Amniotic epithelial cell (primary cell): ENCODE results near the gene TOR4A.

Experiments
- DNase-seq: peaks from one replicate; pipeline ENCODE4 v3.0.0-alpha.2; 2010; ENCODE audit warnings: low read depth

Gene TOR4A

DNA sequence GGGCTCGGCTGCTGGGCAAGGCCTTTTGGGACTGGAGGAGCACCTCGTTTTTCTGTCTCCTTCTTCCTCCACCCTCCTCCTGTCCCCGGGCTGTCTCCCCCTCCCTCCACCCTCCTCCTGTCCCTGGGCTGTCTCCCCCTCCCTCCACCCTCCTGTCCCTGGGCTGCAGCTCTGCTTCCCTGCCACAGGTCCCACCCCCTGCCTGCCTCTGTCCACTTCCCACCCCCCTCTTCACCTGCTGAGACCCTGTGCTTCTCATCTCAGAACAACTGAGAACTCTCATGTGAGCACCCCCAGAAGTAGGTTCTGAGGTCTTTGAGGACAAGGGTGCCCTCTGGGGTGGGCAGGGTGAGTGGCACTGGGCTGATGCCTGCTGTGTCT is 5.8 kb upstream of the TOR4A start:
- DNase-seq: no peak

DNA sequence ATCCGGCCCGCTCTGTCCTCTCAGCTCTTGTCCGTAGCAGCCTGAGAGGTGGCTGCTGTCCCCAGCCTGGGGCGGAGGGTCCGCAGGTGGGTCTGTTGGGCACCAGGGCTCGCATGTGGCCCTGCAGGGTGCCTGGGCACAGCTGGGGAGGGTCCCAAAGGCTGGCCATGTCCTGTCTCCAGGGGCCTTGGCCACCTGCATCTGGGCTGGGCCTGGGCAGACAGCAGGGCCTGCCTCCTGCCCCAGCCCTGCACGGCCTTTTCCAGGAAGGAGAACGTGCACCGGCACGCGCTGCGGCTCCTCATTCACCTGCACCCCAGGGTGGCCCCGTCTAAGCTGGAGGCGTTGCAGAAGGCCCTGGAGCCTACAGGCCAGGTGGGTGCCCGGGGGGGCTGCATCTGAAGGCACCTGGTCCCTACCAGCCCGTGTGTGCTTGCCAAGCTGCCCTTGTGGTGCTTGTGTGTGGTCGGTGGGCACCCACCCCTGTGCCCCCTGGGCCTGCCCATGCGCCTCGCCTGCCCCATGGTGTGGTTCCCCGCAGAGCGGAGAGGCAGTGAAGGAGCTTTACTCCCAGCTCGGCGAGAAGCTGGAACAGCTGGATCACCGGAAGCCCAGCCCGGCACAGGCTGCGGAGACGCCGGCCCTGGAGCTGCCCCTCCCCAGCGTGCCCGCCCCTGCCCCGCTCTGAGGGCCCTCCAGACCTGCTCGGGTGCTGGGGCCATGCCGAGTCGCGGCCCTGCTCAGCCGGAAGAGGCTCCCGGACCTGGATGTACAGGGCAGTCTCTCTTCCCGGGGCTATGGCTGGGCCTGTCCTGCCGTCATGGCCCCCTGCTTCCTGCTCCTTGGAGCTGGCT is 5.1 kb upstream of the TOR4A start:
- no peak for DNase-seq

DNA sequence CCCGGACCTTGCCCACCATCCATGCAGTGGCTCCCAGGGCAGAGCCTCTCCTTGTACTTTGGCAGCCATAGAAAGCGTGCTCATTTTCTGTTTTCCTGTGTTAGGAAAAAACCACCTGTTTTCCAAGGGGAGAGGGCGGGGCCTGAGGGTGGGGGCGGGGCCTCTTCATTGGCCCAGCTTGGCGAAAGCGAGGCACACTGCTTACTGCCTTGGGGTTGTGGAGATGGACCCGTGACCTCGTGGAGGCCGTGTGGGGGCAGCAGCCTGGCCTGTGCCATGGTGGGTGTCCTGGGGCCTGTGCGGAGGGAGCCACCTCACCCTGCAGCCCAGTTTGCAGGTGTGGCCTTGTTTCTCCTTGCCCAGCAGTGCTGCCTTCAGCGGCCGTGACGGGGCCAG is 4.4 kb upstream of the TOR4A start:
- DNase-seq: no peak

DNA sequence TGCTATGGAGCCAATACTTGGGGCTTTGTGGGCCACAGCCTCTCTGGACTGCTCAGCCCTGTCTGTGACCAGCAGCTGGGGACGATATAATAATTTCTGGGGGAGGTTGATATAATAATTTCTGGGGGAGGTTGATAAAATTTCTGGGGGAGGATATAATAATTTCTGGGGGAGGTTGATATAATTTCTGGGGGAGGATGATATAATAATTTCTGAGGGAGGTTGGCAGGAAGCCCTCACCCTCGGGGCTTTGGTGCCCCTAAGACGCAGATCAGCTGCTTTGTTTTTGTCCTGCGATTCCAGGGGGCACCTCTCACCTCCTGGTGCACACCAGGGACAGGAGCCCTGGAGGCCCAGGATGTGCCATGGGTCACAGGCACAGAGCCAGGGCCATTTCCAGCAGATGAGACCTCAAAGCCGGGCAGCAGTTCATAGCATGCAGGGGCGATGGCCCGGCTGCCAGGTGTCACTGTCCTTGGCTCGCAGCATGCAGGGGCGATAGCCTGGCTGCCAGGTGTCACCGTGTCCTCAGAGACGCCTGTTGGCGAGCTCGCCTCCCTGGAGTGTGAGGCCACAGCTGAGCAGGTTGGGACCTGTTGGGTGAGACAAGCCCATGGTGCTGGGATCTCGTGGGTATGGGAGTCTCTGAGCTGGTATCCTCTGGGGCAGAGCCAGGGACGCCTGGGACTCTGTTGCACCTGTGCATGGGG is 3.8 kb upstream of the TOR4A start:
- no peak for DNase-seq

DNA sequence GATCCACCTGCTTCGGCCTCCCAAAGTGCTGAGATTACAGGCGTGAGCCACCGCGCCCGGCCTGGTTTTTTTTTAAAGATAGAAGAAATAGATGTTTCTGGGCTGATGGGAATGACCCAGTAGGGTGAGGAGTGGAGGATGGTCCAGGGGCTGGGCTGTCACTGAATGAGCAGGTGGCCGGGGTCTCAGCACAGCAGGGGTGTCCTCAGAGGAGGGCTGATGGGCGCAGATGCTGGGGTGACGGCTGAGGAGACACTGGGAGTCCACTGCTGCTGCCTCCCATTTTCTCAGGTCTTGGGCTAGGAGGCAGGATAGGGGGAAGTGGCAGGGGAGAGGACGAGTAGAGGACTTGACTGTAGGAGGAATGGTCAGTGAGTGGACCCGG is 2.3 kb upstream of the TOR4A start:
- DNase-seq: no peak

DNA sequence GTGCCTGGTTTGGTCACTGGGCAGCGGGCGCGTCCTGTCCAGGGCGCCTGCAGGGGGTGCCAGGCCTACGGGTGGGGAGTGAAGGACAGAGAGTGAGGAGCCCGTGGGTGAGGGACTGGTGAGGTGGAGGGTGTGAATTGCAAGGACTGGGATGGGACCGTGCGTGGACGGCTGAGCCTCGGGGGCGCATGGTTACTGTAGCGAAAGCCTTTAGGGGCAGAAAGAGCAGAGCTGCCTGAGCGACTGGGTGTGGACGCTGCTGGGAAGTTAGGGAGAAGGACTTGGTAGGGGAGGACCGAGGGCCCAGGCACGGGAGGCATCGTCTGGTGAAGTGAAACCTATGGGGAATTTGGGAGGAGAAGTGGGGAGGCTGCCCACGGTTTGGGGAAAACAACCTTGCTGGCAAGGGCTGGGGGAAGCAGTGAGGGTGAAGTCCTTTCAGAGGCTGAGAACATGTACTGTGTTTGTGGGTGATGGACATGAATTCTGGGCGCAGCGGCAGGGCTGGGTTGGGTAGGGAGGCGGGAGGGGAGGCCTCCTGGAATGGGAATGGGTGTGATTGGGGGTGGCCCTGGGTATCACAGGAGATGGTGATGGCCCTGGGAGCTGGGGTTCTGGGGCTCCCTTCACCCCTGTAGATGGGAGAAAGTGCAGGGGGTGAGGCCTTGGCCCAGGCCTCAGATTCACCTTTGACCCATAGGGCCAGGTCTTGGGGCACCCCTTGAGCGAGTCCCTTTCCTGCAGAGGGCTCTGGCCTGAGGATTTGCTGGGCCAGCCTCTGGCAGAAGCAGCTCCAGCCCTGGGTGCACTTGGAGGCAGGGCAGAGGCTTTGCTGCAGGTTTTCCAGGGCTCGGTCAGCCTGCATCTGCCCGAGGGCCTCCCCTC is 1.7 kb upstream of the TOR4A start:
- no peak for DNase-seq

DNA sequence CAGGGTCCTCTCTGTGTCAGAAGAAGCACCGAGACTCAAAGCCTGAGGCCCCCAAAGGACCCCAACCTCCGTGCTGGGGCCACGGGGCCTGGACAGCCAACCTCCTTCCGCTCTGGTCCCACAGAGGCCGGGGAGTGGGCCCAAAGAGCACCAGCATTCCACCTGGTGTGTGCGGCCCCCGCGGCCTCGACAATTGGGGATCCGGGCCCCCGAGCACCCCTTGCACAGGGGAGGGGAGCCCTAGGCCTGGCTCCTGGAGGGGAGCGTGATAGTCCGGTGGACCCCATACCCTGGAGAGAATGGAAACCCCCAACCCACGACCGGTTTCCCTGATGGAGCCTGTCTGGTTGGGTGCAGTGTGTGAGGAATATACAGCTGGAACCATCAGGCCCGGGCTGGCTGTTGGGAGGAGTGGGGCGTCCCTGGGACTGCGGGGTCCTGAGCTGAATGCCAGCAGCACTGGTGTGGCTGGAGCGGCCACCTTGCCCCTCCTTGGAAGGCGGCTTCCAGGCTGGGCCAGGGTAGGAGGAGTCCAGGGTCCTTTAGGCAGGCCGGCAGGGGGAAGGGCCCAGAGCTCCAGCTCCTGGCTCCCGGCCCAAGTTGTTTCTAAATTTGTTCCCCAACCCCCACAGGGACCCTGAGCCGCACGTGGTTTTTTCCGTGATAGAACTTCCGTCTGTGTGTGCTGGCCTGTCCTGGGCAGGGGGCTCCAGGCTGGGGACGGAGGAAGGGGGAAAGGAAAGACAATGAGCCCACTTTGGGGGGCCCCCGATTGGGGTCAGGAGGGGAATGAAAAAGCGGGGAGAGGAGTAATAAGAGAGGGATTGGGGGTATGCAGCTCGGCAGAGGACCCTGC is 825 bp upstream of the TOR4A start:
- DNase-seq: no peak

DNA sequence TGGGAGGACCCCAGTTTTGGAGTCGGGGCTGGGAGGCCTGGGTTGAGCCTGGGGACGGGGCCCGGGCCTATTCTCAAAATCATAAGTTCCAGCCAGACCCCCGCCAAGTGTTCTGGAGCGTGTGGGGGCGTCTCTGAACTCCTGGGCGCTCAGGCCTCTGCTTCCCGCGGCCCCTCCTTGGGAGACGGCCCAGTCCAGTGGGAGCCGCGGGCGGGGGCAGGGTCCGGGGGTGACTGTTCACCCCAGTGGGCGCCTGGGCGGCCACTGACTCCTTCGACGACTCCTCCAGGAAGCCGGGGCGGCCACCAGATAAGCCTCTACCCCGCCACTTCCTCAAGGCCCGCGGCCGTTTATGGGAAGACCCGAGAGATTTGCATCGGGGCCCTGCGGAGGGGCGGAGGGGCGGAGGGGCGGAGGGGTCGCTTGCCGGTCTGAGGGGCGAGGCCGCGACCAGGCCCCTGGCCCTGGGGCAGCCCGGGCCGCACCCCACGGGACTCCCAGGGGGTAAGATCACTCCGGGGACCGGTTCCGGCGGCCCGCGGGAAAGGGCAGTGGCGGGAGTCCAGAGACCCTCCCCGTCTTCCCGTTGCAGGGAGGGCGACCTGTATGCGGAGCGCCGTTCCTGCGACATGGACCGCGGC is 655 bp downstream of the TOR4A start:
- no peak for DNase-seq

DNA sequence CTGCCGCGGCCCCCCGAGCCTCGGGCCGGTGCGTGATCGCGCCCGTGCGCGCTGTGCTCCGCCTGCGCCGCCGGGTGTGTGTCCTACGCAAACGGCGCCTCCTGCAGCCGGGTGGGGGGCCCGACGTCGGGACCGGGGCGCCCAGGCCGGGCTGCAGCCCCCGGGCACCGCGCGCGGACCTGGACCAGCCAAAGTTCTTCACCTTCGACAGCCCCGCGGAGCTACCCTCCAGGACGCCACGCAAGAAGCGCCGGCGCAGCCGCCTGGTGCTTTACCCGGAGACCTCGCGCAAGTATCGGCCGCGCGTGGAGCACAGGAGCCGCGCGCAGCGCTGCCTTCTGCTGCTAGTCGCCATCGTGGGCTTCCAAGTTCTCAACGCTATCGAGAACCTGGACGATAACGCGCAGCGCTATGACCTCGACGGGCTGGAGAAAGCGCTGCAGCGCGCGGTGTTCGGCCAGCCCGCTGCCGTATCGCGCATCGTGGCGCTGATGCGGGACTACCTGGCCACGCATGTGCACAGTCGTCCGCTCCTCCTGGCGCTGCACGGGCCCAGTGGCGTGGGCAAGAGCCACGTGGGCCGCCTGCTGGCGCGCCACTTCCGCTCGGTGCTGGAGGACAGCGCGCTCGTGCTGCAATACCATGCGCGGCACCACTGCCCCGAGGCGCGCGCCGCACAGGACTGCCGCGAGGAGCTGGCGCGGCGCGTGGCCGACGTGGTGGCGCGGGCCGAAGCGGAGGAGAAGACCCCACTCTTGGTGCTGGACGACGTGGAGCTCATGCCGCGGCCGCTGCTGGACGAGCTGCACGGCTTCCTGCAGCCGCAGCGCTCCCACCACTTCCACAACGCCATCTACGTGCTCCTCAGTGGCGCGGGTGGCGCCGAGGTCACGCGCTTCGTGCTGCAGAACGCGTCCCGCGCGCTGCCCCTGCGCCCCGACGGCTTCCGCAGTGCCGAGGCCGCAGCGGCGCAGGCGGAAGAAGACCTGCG is 1.5 kb downstream of the TOR4A start:
- DNase-seq: no peak

DNA sequence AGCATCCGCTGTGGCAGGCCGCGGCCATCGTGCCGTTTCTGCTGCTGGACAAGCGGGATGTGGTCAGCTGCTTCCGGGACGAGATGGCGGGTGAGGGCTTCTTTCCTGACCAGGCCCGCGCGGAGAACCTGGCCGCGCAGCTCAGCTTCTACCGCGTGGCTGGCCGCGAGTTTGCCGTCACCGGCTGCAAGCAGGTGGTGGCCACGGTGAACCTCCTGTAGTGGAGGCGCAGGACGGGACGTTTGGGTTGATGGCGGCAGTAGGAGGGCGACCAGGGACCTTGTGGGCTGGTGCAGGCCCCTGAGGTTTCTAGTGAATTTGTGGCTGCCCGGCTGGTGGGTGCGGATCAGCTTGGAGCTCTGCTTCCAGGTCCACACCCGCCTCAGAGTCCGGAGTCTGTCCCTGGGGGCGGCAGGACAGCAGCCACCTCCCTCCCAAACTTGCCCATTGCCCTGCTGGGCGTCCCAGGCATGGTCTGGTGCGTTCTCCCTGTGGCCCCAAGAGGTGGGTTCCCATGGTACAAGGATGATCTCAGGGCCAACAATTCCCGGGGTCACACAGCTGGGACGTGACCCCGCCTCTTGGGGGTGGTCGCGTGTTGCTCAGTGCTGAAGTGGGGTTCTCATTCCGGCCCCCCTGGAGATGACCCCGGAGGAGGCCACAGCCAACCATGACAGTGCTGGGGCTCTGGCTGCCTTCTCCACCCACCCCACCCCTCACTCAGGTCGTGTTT is 2.4 kb downstream of the TOR4A start:
- DNase-seq: no peak

DNA sequence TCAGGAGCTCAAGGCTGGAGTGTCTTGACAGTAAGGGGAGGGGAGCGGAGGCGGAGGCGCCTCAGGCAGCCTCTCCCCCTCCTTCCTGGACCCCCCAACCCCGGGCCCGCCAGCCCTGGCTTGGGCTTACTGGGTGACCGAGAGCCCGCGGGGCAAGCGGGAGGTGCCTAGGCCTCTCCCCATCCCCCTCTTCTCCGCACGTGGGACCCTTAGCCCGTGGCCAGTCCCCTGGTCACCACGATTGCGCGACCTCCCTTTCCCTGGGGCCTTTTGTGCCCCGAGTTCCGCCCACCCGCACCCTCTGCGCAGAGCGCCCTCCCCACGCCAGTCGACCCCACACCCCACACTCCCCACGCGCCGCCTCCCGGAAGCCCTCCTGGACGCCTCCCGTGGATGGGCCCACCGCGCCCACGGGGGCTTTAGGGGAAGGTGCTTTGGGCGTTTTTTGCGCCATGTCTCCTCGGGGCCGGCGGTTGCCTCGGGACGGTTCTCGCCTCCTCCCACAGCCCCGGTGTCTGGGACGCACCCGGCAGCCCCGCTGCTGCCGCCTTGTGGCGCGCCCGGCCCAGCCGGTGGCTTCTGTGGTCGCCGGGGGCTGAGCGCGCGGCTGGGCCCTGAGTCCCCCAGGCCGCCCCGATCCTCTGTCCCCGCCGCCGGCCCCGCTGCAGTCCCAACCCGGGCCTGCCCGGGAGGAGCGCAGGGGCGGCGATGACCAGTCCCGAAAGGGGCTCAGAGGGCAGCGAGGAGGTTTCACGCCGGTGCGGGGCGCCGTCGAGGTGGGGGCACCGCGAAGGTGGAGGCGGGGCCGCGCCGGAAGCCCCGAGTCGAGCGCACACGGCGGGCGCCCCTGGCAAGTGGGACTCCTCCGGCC is 3.2 kb downstream of the TOR4A start:
- DNase-seq: no peak

DNA sequence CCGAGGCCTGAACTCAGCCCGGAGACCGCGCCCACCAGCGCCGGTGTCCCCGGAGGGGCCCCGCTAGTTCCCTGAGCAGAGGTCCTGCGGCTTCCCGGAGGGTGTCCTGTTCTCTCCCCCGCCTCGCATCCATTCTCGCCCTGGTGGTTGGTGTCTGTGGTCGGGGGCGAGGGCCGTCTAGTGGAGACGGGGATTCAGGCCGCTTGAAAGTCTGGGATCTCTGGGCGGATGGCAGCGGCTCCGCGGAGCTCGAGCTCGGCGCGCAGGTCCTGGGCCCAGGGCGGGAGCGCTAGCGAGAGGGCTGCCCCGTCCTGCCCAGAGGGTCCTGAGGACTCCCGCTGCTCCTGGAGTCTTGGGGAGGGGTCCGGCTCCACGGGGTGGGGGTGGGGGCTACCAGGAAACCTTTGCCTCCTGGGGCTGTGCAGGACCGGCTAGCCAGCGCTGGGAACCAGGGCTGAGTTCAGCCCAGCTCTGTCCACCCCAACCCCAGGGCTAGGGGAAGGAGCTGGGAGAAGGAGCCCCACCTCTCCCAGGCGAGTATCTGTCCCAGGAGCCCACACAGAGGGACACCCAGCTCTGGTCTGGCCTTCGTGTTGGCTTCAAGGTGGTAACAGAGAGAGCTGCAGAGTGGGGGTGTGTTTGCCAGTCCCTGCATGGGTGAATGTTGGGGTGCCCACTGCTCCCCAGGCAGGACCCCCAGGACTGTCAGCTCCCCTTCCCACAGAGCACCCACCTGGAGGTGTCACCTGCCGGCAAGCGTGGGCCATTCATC is 4.0 kb downstream of the TOR4A start:
- no peak for DNase-seq

DNA sequence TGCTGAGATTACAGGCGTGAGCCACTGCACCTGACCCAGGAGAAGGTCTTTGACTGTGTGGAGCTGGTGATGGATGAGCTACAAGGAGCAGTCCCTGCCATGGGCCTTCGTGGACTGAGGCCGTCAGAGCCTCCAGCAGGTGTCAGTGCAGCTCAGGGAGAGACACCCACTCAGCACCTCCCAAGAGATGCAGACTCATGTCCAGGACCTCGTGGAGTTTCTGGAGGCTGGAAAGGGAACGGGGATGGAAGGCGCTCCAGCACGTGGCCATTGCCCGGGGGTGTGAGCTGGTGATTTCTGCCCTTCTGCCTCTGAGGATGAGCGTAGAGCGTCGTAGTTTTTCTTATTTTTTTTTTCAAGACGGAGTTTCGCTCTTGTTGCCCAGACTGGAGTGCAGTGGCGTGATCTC is 9.5 kb downstream of the TOR4A start:
- DNase-seq: peak; percentile 73

DNA sequence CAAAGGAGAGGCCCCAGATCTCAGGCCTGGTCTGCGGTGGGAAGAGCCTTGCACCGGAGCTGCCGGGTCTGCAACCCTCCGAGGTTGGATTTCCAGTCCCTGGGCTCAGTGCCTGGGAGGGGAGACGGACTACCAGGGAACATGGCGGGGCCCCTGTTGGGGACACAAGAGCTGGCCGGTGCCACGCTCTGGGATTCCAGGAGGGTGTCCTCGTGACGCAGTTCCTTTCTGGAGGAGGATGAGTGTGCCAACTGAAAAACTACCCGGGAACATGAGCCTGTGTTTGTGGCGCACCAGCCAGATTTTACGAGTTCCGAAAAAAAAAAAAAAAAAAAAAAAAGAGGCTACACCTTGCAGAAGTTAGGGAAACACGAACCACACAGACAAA is 15.6 kb downstream of the TOR4A start:
- DNase-seq: no peak

DNA sequence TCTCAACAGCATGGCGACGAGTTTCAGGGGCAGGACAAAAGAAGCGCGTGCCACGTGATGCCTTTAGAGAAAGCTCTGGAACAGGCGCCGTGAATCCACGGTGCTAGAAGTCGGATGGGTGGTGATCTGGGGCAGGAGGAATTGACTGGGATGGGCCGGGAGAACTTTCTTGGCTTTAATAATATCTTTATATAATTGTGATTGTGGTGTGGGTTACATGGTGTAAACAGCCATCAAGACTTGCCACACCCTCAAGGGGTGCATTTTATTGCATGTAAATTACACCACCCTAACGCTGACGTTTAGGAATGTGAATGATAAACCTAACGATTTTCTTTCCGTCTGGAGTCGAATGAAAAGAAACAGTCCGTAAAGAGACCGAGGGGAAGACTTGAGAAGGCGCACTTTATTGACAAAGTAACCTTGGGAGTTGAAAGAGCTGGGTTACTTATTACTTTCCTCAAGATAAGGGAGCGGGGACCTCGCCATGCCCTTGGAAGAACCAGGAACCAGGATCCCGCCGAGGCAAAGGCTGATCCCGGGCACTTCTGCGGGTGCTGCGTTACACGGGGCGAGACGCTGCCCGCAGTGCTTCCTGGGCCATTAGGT is 16.1 kb downstream of the TOR4A start:
- DNase-seq: no peak

DNA sequence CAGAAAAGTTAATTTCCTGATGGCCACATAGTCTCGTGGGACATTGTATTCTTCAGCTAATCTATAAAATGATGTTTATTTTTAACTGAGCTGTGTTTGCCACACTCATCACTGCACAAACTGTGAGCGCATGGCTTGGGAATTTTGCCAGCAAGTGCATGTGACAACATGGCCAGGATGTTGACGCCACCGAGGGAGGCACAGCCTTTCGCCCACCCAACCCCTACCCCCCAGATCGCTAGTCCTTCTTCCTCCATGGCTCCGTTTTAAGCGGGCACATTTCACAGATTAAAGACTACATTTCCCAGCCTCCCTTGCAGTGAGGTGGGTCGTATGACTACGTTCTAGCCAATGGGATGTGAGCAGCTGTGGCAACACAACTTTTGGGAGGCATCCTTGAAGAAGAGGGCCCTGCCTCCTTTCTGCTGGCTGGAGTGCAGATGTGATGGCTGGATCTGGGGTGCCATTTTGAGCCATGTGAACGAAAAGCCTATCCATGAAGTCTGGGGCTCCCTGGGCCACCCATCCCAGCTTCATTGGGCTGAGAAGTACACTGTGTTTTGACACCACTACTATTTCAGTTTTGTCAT is 16.7 kb downstream of the TOR4A start:
- peak; percentile 65 for DNase-seq
